ENCODE measurements around the gene ACSM2B. TPM values are rescaled to one million over a fixed set of nuclear protein-coding genes. Genes with fewer than 3 reads are reported as not detected.

ACSM2B gene
- total RNA-seq, 1 donor from 2014 or later = not detected

Other genes starting within 250 kb of the ACSM2B start
- not detected in 3 replicates for gene GP2, start 248.9 kb downstream of the ACSM2B start, total RNA-seq
- not detected in 3 replicates for gene UMOD, start 223.7 kb downstream of the ACSM2B start, total RNA-seq
- not detected in 3 replicates for gene PDILT, start 171.6 kb downstream of the ACSM2B start, total RNA-seq
- not detected in 3 replicates for gene ACSM5, start 166.8 kb downstream of the ACSM2B start, total RNA-seq
- gene ACSM2A, start 124.8 kb downstream of the ACSM2B start, total RNA-seq = not detected in 3 replicates
- 0.66 to 0.97 TPM (median 0.76 TPM) in 3 replicates for gene ACSM1, start 121.3 kb upstream of the ACSM2B start, total RNA-seq
- 35.5 to 38.8 TPM (median 37.9 TPM) in 3 replicates for gene THUMPD1, start 165.5 kb upstream of the ACSM2B start, total RNA-seq
- gene ACSM3, start 187.6 kb upstream of the ACSM2B start, total RNA-seq = 115 to 122 TPM (median 118 TPM) in 3 replicates
- 18.9 to 21.1 TPM (median 19.2 TPM) in 3 replicates for gene ERI2, start 230.1 kb upstream of the ACSM2B start, total RNA-seq
- gene REXO5, start 230.2 kb upstream of the ACSM2B start, total RNA-seq = 4.0 to 5.1 TPM (median 5.0 TPM) in 3 replicates

Data from mesothelial cell of epicardium (in vitro differentiated cells).